BLaER1 treated with 17β-estradiol and CSF1 and Interleukin-3, amounts not matched to agents 10 nM and 100 nM (cell line): ENCODE measurements around the gene SPATA46.

ENCODE experiments used
- H3K27ac ChIP-seq, 11 experiments: shearing (Covaris generic); formaldehyde crosslinking; 2 replicates each; pipeline ENCODE4 v1.8.1; 2022
- H3K27me3 ChIP-seq, 11 experiments: shearing (Covaris generic); formaldehyde crosslinking; 2 replicates each; pipeline ENCODE4 v1.8.1; 2022
- H3K36me3 ChIP-seq, 11 experiments: shearing (Covaris generic); formaldehyde crosslinking; 2 replicates each; pipeline ENCODE4 v1.8.1; 2022
- H3K4me1 ChIP-seq, 10 experiments: shearing (Covaris generic); formaldehyde crosslinking; 2 replicates each; pipeline ENCODE4 v1.8.1; 2022
- H3K4me2 ChIP-seq, 11 experiments: shearing (Covaris generic); formaldehyde crosslinking; 2 replicates each; pipeline ENCODE4 v1.8.1; 2022
- H3K4me3 ChIP-seq, 10 experiments: shearing (Covaris generic); formaldehyde crosslinking; 2 replicates each; pipeline ENCODE4 v1.8.1; 2022
- H3K9ac ChIP-seq, 11 experiments: shearing (Covaris generic); formaldehyde crosslinking; 2 replicates each; pipeline ENCODE4 v1.8.1; 2022
- H3K9me3 ChIP-seq, 11 experiments: shearing (Covaris generic); formaldehyde crosslinking; replicated peaks in 1 of 11; 2 replicates each; pipeline ENCODE4 v1.8.1; 2022
- H4K20me1 ChIP-seq, 11 experiments: shearing (Covaris generic); formaldehyde crosslinking; 2 replicates each; pipeline ENCODE4 v1.8.1; 2022
- Cebpa-rat ChIP-seq, 11 experiments: shearing (Covaris generic); IDR thresholded peaks; 2 replicates each; pipeline ENCODE4 v1.8.1; 2022

Gene SPATA46

DNA sequence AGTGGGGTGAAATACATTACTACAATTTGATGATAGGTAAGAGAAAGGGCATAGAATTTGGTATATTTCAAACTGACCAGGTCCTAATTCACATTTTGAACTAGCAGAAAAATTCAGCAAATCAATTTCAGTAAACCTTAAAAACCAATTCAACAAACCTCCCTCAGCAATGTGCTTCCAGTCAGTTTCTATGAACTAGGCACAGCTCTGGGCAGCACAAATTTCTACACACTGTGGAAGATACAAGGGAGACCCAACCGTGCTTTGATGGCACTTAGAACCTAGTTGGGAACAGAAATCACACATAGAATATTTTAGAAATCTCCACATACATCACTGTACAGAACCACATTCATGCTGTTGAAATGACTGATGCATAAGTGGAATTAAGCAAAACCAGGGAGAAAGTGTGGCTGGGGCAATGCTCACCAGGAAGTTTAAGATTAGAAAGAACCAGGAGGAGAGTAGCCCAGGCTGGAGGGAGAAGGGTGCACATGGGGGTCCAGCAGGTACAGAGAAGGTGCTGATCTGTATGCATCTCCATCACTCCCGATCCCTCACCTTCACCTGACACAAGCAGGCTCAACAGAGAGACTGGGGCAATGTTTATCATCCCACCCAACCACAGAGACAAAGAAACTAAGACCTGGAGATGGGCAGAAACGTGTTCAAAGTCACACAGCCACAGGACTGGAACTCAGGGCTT lies 19.7 kb upstream of the SPATA46 start:
- no peak overlapping the region for H3K4me2 ChIP-seq
- H3K9ac ChIP-seq = no peak overlapping the region
- peaks cover 0 to 6% (median 5%) of the 10 kb centered on the region in 10 experiments; a peak in 6 of 20 replicates for H3K4me1 ChIP-seq
- no peaks in the 10 kb centered on the region for H3K27me3 ChIP-seq
- no peak overlapping the region for H3K27ac ChIP-seq
- no peaks in the 10 kb centered on the region for H3K9me3 ChIP-seq
- TF ChIP-seq Cebpa-rat (IDR thresholded peaks at IDR 0.05) = no peak
- no peaks in the 10 kb centered on the region for H3K36me3 ChIP-seq
- H4K20me1 ChIP-seq = no peaks in the 10 kb centered on the region
- no peak overlapping the region for H3K4me3 ChIP-seq

DNA sequence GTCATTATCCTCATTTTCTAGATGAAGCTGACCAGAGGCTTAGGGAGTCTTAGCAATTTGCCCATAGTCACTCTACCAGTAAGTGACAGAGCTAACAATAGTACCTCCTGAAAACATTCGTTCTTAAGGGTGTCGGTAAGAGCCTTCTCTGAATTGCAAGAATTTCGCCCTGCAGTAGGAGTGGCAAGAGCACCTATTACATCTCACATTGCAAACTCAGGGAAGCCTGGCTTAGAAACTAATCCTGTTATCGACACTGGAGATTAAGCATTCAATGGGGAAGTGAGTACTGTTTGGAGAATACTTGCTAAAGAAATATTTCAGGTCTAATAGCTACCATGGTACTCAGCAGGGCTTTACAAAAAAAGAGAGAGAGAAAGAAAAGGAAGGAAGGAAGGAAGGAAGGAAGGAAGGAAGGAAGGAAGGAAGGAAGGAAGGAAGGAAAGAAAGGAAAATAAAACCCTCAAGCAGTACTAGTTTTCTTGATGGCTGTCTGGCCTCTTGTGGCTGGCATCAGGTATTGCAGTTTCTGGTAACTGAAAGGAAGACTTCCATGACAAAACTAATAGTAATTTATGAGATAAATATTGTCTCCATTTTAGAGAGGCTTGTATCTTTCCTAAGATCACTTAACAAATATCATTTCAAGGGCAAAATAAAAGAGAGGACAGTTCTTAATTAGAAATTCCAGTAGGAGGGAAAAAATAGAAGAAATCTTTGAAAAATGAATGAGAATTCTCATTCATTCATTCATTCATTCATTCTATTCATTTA lies 15.3 kb upstream of the SPATA46 start:
- H4K20me1 ChIP-seq = no peaks in the 10 kb centered on the region

GRCh38 chr1:162390396-162391185 lies 13.9 kb upstream of the SPATA46 start:
- Histone ChIP-seq H4K20me1 (no peaks in the 10 kb centered on the region), H3K4me3 (no peak overlapping the region), H3K27ac (peak overlapping the region in 8 of 11 experiments; percentile 43 to 85 (median 74); a peak in 15 of 22 replicates), H3K27me3 (no peaks in the 10 kb centered on the region), H3K36me3 (no peaks in the 10 kb centered on the region), H3K4me2 (peak overlapping the region; percentile 62 to 92 (median 81); a peak in 20 of 22 replicates), H3K9me3 (no peaks in the 10 kb centered on the region), H3K4me1 (peaks cover 27 to 59% (median 49%) of the 10 kb centered on the region in 10 experiments), H3K9ac (peak overlapping the region in 5 of 11 experiments; percentile 23 to 66 (median 54); a peak in 6 of 22 replicates)
- no peak for TF ChIP-seq Cebpa-rat (IDR thresholded peaks at IDR 0.05)

More for the DNA sequence above, 15.3 kb upstream of the SPATA46 start:
- peak overlapping the region in 4 of 11 experiments; percentile 6 to 85 (median 76); a peak in 5 of 22 replicates for H3K27ac ChIP-seq
- H3K27me3 ChIP-seq = no peaks in the 10 kb centered on the region
- no peak overlapping the region for H3K9ac ChIP-seq
- no peak overlapping the region for H3K4me3 ChIP-seq
- no peaks in the 10 kb centered on the region for H3K9me3 ChIP-seq
- no peak for TF ChIP-seq Cebpa-rat (IDR thresholded peaks at IDR 0.05)
- no peaks in the 10 kb centered on the region for H3K36me3 ChIP-seq
- H3K4me1 ChIP-seq = peaks cover 21 to 50% (median 41%) of the 10 kb centered on the region in 10 experiments
- H3K4me2 ChIP-seq = peak overlapping the region in 5 of 11 experiments; percentile 3 to 29 (median 12); a peak in 4 of 22 replicates

- no peaks in the 10 kb centered on the region for H3K36me3 ChIP-seq
- no peaks in the 10 kb centered on the region for H4K20me1 ChIP-seq
- peak overlapping the region in 8 of 11 experiments; percentile 43 to 85 (median 74); a peak in 17 of 22 replicates for H3K27ac ChIP-seq
- no peaks in the 10 kb centered on the region for H3K9me3 ChIP-seq
- no peak overlapping the region for H3K4me3 ChIP-seq
- H3K4me2 ChIP-seq = peak overlapping the region; percentile 62 to 92 (median 81)
- TF ChIP-seq Cebpa-rat (IDR thresholded peaks at IDR 0.05) = no peak
- no peaks in the 10 kb centered on the region for H3K27me3 ChIP-seq
- H3K4me1 ChIP-seq = peaks cover 27 to 61% (median 52%) of the 10 kb centered on the region in 10 experiments
- peak overlapping the region in 7 of 11 experiments; percentile 20 to 66 (median 46); a peak in 11 of 22 replicates for H3K9ac ChIP-seq
Measured at GRCh38 chr1:162389971-162390370, 13.3 kb upstream of the SPATA46 start.

- H3K4me3 ChIP-seq = peak overlapping the region in 3 of 10 experiments; percentile 6 to 9 (median 8); a peak in 1 of 20 replicates
- no peaks in the 10 kb centered on the region for H3K36me3 ChIP-seq
- H3K27ac ChIP-seq = peak overlapping the region in 9 of 11 experiments; percentile 21 to 85 (median 73); a peak in 19 of 22 replicates
- H3K4me1 ChIP-seq = peaks cover 27 to 61% (median 52%) of the 10 kb centered on the region in 10 experiments
- H4K20me1 ChIP-seq = no peaks in the 10 kb centered on the region
- H3K9ac ChIP-seq = peak overlapping the region in 9 of 11 experiments; percentile 4 to 73 (median 56); a peak in 16 of 22 replicates
- H3K4me2 ChIP-seq = peak overlapping the region; percentile 62 to 92 (median 81)
- no peaks in the 10 kb centered on the region for H3K27me3 ChIP-seq
- H3K9me3 ChIP-seq = no peaks in the 10 kb centered on the region
- peak in 6 of 11 experiments; percentile 38 to 77 (median 72); a peak in 10 of 22 replicates for TF ChIP-seq Cebpa-rat (IDR thresholded peaks at IDR 0.05)
Measured at GRCh38 chr1:162389021-162389818, 12.6 kb upstream of the SPATA46 start.

DNA sequence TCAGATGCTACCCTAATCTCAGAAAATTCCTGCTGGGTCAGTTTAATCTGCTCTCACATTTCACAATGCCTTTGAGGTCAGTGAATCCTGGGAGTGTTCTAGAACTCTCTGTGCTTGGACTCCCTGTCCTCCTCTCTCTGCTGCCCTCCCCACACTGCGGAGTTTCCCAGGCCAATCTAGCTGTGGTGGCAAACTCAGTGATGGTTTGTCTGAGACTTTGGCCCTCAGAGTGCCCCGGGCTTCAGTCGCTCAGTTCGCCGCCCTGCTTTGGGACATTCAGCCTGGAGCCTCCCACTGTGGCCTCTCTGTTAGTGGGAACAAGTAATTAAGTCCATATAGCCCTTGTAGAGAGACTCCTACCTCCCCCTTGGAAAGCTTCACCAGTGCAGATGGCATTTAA lies 12.0 kb upstream of the SPATA46 start:
- no peaks in the 10 kb centered on the region for H4K20me1 ChIP-seq
- H3K9me3 ChIP-seq = no peaks in the 10 kb centered on the region
- no peaks in the 10 kb centered on the region for H3K27me3 ChIP-seq
- peak overlapping the region in 9 of 11 experiments; percentile 4 to 73 (median 56); a peak in 15 of 22 replicates for H3K9ac ChIP-seq
- H3K4me3 ChIP-seq = peak overlapping the region in 3 of 10 experiments; percentile 6 to 9 (median 8); a peak in 1 of 20 replicates
- no peak for TF ChIP-seq Cebpa-rat (IDR thresholded peaks at IDR 0.05)
- H3K4me1 ChIP-seq = peaks cover 27 to 61% (median 52%) of the 10 kb centered on the region in 10 experiments
- peak overlapping the region; percentile 62 to 92 (median 81) for H3K4me2 ChIP-seq
- peak overlapping the region in 9 of 11 experiments; percentile 21 to 85 (median 73); a peak in 17 of 22 replicates for H3K27ac ChIP-seq
- H3K36me3 ChIP-seq = no peaks in the 10 kb centered on the region

DNA sequence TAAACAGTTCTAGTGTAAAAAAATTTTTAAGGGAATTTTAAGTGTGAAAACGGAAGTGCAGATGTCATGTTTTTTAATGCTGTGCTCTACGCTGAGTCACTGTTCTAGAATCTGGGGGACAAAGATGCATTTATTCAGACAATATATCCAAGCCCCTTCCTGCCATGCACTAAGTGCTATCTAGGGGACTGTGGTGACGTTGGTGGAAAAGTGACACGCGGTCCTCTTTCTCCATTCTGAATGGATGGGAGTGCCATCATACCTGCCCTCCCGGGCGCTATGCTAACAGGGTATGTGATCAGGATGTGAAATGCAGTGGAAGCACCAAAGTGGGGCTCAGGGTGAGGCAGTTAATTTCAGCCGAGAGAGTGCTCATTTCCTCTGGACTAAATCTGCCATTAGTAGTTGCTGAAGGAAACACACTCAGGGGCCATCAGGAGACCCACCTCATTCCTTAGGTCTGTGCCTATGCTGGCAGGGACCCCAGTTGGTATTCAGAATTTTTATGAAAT lies 11.5 kb upstream of the SPATA46 start:
- H3K27ac ChIP-seq = peak overlapping the region in 8 of 11 experiments; percentile 60 to 85 (median 74); a peak in 16 of 22 replicates
- H3K27me3 ChIP-seq = no peaks in the 10 kb centered on the region
- no peaks in the 10 kb centered on the region for H4K20me1 ChIP-seq
- peak overlapping the region; percentile 62 to 92 (median 81); a peak in 19 of 22 replicates for H3K4me2 ChIP-seq
- H3K4me3 ChIP-seq = no peak overlapping the region
- H3K9ac ChIP-seq = peak overlapping the region in 6 of 11 experiments; percentile 44 to 73 (median 58); a peak in 7 of 22 replicates
- no peak for TF ChIP-seq Cebpa-rat (IDR thresholded peaks at IDR 0.05)
- no peaks in the 10 kb centered on the region for H3K36me3 ChIP-seq
- H3K9me3 ChIP-seq = no peaks in the 10 kb centered on the region
- peaks cover 27 to 61% (median 52%) of the 10 kb centered on the region in 10 experiments for H3K4me1 ChIP-seq
